Central memory CD4-positive, alpha-beta T cell (primary cell): ENCODE data around the gene OR52N5.

Source experiments
- DNase-seq: peaks from one replicate; pipeline ENCODE4 v3.0.0; 2022
- total RNA-seq, 3 experiments: gene quantifications; one replicate each; lab custom pipeline; 2026; lab: John Stamatoyannopoulos, UW

Gene OR52N5
- total RNA-seq = 0 reads per million in 3 experiments

- no peak for DNase-seq
Observed at GRCh38 chr11:5783255-5783654, at the start of gene OR52N5. OR52N5 (minus strand) TSS chr11:5783355; CDS start chr11:5778634, 4,721 bp downstream.

DNA sequence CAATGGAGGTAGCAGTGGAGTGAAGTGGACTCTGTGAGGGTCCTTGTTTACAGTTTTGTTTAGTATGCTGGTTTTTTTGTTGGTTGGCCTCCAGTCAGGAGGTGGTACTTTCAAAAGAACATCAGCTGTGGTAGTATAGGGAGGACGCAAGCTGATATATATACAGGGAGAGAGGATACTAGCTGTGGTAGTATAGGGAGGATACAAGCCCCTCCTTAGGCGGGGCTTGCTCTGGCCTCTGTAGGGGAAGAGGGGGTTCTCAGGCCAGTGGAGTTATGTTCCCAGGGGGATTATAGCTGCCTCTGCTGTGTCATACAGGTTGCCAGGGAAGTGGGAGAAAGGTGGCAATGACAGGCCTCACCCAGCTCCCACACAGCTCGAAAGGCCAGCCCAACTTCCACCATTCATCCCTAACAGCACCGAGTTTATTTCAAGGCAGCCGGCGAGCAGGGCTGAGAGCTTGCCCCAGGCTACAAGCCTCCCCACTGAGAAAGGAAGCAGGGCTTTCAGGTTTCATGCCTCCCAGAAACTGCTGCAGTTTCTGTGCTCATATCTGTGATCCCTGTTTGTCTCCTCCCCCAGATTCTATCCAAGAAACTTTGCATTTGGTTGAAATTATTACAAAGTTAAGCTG, 48.2 kb upstream of the OR52N5 start:
- no peak for DNase-seq

- DNase-seq = no peak
Observed at GRCh38 chr11:5818245-5818886, 35.2 kb upstream of the OR52N5 start.

DNA sequence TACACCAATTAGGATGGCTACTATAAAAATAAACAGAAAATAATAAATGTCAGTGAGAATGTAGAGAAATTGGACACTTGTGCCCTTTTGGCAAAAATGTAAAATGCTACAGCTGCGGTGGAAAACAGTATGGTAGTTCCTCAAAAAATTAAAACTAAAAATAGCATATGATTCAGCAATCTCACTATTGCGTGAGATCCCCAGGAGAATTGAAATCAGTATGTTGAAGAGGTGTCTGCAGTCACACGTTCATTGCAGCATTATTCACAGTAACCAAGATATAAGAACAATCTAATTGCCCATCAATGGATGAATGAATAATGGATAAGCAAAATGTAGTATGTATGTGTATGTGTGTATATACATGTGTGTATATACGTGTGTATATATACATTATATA, 32.4 kb upstream of the OR52N5 start:
- no peak for DNase-seq

DNA sequence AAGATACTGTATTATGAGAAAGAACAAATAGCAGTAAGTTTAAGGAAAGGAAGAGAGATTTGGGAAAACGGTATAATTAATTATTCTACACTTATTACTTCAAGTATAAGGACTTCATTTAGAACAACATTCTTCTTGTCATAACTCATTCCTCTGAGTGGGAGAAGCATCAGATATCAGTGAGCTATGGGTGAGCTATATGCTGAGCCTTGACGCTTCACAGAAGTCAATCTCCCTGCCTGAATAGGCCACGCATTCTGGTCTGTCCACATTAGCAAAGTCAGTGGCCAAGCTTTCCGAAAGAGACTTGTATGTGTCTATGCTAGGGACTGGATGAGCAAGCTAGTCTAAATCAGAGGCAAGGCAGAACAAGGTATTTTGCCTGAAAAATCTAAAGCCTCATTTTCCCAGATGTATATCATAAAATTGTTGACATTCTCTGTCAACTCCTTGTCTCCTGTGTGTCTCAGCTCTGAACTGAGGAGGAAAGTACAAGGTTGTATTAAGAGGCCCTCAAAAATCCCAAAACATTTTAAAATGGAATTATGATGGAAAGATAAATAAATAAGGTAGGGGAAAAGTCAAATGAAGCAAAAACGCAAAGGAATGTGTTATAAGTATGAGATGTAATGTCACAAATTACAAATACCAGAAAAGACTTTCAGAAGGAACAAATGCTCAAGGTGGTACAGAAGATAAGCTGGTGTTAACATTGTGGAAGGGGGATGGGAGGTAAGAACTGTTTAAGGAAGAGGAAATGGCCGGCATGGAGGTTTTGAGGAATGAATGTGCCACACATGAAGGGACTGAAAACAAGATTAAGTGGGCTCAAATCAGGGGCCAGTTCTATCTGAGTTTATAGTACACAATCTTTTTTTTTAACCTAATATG, 27.0 kb upstream of the OR52N5 start:
- DNase-seq = no peak

GRCh38 chr11:5809122-5809519, 26.0 kb upstream of the OR52N5 start:
- no peak for DNase-seq

DNA sequence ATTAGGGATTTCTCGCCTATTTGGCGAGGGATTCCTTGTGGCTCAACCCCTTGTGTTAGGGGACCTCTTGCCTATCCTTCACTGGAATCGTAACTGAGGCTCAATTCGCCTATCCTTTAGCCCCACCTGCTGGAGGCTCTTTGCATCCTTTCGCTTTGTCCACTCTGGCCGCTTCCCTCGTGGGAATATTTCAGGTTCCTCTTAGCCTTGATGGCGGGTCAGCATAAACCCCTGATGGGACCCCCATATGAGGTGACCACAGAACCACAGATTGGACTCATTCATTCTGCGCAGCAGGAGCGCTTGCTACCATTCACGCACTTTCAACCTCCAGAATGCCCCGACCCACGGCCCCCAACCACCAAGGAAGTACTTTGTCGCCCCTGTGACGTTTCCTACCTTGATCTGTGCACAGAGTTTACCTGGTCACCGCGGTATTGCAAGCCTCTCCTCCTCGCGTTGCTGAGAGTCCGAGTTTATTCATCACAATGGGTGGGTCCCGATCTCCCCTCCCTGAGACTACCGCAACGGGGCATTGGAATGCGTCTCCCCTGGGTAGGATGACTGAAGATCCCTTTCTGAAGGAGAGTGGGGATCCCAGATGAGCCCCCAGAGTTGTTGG, 25.5 kb upstream of the OR52N5 start, which contains the start of gene OR52N2:
Gene OR52N2 (plus strand): TSS at position 425 of the 622 bp plus-strand sequence. CDS start 11,412 bp downstream, outside the sequence.
- peak; percentile 53 for DNase-seq

GRCh38 chr11:5807580-5807979, 24.4 kb upstream of the OR52N5 start:
- DNase-seq = no peak

GRCh38 chr11:5803982-5804381, 20.8 kb upstream of the OR52N5 start:
- no peak for DNase-seq

DNA sequence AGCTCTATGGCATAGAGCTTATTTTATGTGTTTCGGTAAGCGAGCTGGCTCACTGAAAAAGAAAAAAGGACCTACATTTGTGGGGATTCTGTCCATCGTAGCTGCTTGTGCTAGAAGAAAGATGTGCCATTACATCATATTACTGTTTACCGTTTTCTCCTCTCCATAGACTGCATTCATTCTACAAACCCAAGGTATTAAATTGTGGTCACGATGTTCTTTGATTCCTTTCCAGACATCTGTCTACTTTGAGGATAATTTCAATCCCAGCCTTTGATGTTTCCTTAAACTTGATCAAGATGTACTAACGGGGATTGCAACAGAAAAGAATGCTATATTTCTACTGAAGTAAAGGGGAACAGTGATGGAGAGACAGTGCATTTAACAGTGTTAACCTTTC, 13.4 kb upstream of the OR52N5 start:
- no peak for DNase-seq

DNA sequence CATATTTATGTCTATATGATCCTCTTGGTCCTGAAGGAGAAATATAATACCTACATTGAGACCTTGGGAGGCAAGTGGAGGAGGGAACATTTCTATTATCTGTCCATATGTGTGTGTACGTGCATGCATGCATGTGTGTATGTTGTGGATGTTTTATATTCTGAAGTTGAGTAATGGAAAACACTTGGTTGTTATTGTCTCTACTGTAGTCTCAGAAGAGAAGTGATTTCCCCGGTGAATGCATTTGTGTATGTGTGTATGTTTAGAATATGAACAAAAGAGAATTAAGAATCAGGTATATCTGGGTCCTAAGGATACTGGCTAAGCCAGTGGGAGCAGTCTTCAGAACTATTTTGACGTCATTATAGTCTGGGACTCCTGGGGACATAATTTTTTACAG, 8.0 kb upstream of the OR52N5 start, which contains the start of gene OR52N1:
Gene OR52N1 (minus strand): TSS at position 101 of the 400 bp plus-strand sequence. CDS start 2,449 bp downstream, outside the sequence.
- DNase-seq = no peak

DNA sequence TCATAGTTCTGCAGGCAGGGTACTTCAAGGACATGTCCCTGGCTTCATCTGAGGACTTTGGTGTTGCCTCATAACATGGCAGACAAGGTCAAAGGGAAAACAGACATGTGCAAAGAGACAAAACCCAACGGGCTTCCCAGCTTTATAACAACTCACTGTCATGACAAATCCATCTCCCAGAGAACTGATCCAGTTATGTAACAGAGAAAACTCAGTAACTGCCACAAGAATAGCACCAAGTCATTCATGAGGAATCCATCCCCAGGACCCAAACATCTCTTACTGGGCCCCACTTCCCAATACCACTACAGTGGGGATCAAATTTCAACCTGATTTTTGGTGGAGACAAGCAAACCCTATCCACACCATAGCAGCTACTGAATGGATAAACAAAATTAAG, 16.1 kb downstream of the OR52N5 start:
- no peak for DNase-seq

GRCh38 chr11:5753943-5754342, 29.2 kb downstream of the OR52N5 start, which contains the start of gene OR52N4:
OR52N4 (plus strand) TSS chr11:5754243; CDS start chr11:5754741, 498 bp downstream.
- no peak for DNase-seq

- DNase-seq = no peak
Observed at GRCh38 chr11:5749836-5750235, 33.3 kb downstream of the OR52N5 start.

GRCh38 chr11:5746614-5747013, 36.5 kb downstream of the OR52N5 start:
- DNase-seq = no peak

- no peak for DNase-seq
Observed at GRCh38 chr11:5738431-5738830, 44.7 kb downstream of the OR52N5 start.

- no peak for DNase-seq
Observed at GRCh38 chr11:5737670-5738392, 45.3 kb downstream of the OR52N5 start.

DNA sequence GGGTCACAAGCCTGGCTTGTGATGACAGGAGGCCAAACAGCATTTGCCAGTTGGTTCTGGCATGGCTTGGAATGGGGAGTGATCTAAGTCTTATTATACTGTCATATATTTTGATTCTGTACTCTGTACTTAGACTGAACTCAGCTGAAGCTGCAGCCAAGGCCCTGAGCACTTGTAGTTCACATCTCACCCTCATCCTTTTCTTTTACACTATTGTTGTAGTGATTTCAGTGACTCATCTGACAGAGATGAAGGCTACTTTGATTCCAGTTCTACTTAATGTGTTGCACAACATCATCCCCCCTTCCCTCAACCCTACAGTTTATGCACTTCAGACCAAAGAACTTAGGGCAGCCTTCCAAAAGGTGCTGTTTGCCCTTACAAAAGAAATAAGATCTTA, 46.1 kb downstream of the OR52N5 start:
- no peak for DNase-seq

- DNase-seq = no peak
Observed at GRCh38 chr11:5736396-5736795, 46.8 kb downstream of the OR52N5 start, which contains the start of gene OR56B1. OR56B1 (plus strand) TSS chr11:5736448; CDS start chr11:5736517, 69 bp downstream.

DNA sequence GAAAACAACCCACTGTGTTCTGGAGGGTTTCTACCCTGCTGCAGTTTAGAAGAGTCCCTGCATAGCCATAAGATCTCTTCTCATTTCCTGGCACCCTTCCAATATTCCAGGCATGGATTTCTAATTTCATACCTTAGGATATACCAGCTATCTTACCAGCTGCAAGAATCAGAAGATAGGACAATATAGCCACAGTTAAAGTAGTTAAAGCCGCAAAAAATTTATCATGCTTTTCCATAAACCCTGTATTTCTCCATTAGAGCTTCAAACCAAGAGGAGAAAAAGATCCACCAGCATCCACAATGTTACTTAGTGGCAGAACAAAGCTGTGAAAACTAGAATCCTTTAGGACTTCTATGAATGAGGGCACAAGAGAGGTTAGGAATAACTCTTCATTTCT, 55.5 kb downstream of the OR52N5 start:
- DNase-seq = no peak

DNA sequence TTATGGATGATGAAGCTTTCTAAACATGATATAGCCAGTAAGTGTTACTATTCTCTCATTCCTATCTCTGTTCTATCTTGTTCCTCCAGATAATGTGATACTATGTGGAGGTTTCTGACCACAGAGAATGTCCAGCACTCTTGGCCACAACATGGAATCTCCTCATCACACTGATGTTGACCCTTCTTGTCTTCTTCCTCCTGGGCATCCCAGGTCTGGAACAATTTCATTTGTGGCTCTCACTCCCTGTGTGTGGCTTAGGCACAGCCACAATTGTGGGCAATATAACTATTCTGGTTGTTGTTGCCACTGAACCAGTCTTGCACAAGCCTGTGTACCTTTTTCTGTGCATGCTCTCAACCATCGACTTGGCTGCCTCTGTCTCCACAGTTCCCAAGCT, 56.8 kb downstream of the OR52N5 start:
- DNase-seq = no peak
